ENCODE data around the gene PJVK. TPM values are rescaled to one million over a fixed set of nuclear protein-coding genes. Genes with fewer than 3 reads are reported as not detected.

PJVK gene
- total RNA-seq, 2 donors from 2014 or later: 1.5 to 2.8 TPM

- H3K27ac Mint-ChIP-seq: peak overlapping the region; percentile 84 to 97
- ATAC-seq (no peak), DNase-seq (ENCODE audit: low spot score) (no peak)
- no peaks in the 10 kb centered on the region for H3K9me3 Mint-ChIP-seq
- peak overlapping the region; percentile 86 for H3K4me3 Mint-ChIP-seq
- no peaks in the 10 kb centered on the region for H3K27me3 Mint-ChIP-seq
- peaks cover 33 to 42% of the 10 kb centered on the region in 2 donors for H3K4me1 Mint-ChIP-seq (ENCODE audit: low read depth in 2 of 2)
- H3K36me3 Mint-ChIP-seq: no peaks in the 10 kb centered on the region
Measured at GRCh38 chr2:178479758-178480226, 28.6 kb downstream of the PJVK start.

- peak; percentile 93 for DNase-seq (ENCODE audit: low spot score)
- Mint-ChIP-seq H3K4me1 (ENCODE audit: low read depth in 2 of 2) (peaks cover 35 to 49% of the 10 kb centered on the region in 2 donors), H3K27ac (peak within 1 kb of the TSS; percentile 84 to 97), H3K27me3 (no peaks in the 10 kb centered on the region), H3K36me3 (peaks cover 3% of the 10 kb centered on the region), H3K4me3 (peak within 1 kb of the TSS; percentile 86), H3K9me3 (no peaks in the 10 kb centered on the region)
- peak; percentile 88 to 93 for ATAC-seq
Measured at GRCh38 chr2:178480227-178481181, 29.3 kb downstream of the PJVK start, which contains the start of gene PLEKHA3. TSS of gene PLEKHA3 (plus strand) at chr2:178480457. CDS start at chr2:178480870, 413 bp downstream.

- Mint-ChIP-seq H3K4me3 (peak overlapping the region; percentile 86), H3K27ac (no peak overlapping the region), H3K4me1 (ENCODE audit: low read depth in 2 of 2) (peaks cover 45 to 63% of the 10 kb centered on the region in 2 donors), H3K36me3 (peaks cover 14% of the 10 kb centered on the region), H3K27me3 (no peaks in the 10 kb centered on the region), H3K9me3 (no peaks in the 10 kb centered on the region)
- no peak for ATAC-seq
- DNase-seq (ENCODE audit: low spot score): no peak
Measured at GRCh38 chr2:178482437-178482836, 31.3 kb downstream of the PJVK start.

GRCh38 chr2:178484245-178485041 lies 33.3 kb downstream of the PJVK start:
- peaks cover 39 to 60% of the 10 kb centered on the region in 2 donors for H3K4me1 Mint-ChIP-seq (ENCODE audit: low read depth in 2 of 2)

GRCh38 chr2:178485356-178485755 lies 34.2 kb downstream of the PJVK start:
- DNase-seq (ENCODE audit: low spot score) (no peak), ATAC-seq (no peak)

More at GRCh38 chr2:178484245-178485041, 33.3 kb downstream of the PJVK start:
- no peak overlapping the region for H3K4me3 Mint-ChIP-seq
- no peaks in the 10 kb centered on the region for H3K9me3 Mint-ChIP-seq
- H3K27me3 Mint-ChIP-seq: no peaks in the 10 kb centered on the region
- no peak for DNase-seq (ENCODE audit: low spot score)
- no peak overlapping the region for H3K27ac Mint-ChIP-seq
- peaks cover 22% of the 10 kb centered on the region for H3K36me3 Mint-ChIP-seq
- ATAC-seq: no peak

GRCh38 chr2:178491612-178492011 lies 40.4 kb downstream of the PJVK start:
- no peak overlapping the region for H3K4me3 Mint-ChIP-seq
- peaks cover 33% of the 10 kb centered on the region for H3K36me3 Mint-ChIP-seq
- no peaks in the 10 kb centered on the region for H3K9me3 Mint-ChIP-seq
- no peaks in the 10 kb centered on the region for H3K27me3 Mint-ChIP-seq
- ATAC-seq (no peak), DNase-seq (ENCODE audit: low spot score) (no peak)
- H3K4me1 Mint-ChIP-seq (ENCODE audit: low read depth in 2 of 2): peaks cover 18 to 23% of the 10 kb centered on the region in 2 donors
- no peak overlapping the region for H3K27ac Mint-ChIP-seq

More at GRCh38 chr2:178485356-178485755, 34.2 kb downstream of the PJVK start:
- Mint-ChIP-seq H3K4me3 (no peak overlapping the region), H3K27me3 (no peaks in the 10 kb centered on the region), H3K27ac (no peak overlapping the region), H3K9me3 (no peaks in the 10 kb centered on the region), H3K36me3 (peaks cover 27% of the 10 kb centered on the region), H3K4me1 (ENCODE audit: low read depth in 2 of 2) (peaks cover 42 to 63% of the 10 kb centered on the region in 2 donors)

GRCh38 chr2:178496049-178496448 lies 44.9 kb downstream of the PJVK start:
- Mint-ChIP-seq H3K9me3 (no peaks in the 10 kb centered on the region), H3K27ac (no peak overlapping the region), H3K4me1 (ENCODE audit: low read depth in 2 of 2) (peaks cover 0 to 5% of the 10 kb centered on the region in 2 donors), H3K4me3 (no peak overlapping the region), H3K36me3 (peaks cover 21% of the 10 kb centered on the region), H3K27me3 (no peaks in the 10 kb centered on the region)
- DNase-seq (ENCODE audit: low spot score): no peak
- ATAC-seq: no peak

- Mint-ChIP-seq H3K4me1 (ENCODE audit: low read depth in 2 of 2) (no peaks in the 10 kb centered on the region), H3K9me3 (no peaks in the 10 kb centered on the region), H3K27ac (no peak overlapping the region), H3K36me3 (peaks cover 25% of the 10 kb centered on the region), H3K27me3 (no peaks in the 10 kb centered on the region), H3K4me3 (no peak overlapping the region)
- no peak for ATAC-seq
- no peak for DNase-seq (ENCODE audit: low spot score)
Measured at GRCh38 chr2:178498137-178498536, 47.0 kb downstream of the PJVK start.

- Mint-ChIP-seq H3K27me3 (no peaks in the 10 kb centered on the region), H3K9me3 (no peaks in the 10 kb centered on the region), H3K4me1 (ENCODE audit: low read depth in 2 of 2) (no peaks in the 10 kb centered on the region), H3K4me3 (no peak overlapping the region), H3K36me3 (peaks cover 25% of the 10 kb centered on the region), H3K27ac (no peak overlapping the region)
- no peak for ATAC-seq
- DNase-seq (ENCODE audit: low spot score): no peak
Measured at GRCh38 chr2:178499640-178500039, 48.5 kb downstream of the PJVK start.

GRCh38 chr2:178502751-178503150 lies 51.6 kb downstream of the PJVK start:
- no peak overlapping the region for H3K27ac Mint-ChIP-seq
- no peak overlapping the region for H3K4me3 Mint-ChIP-seq
- no peaks in the 10 kb centered on the region for H3K9me3 Mint-ChIP-seq
- DNase-seq (ENCODE audit: low spot score) (no peak), ATAC-seq (no peak)
- peaks cover 22% of the 10 kb centered on the region for H3K36me3 Mint-ChIP-seq
- H3K27me3 Mint-ChIP-seq: no peaks in the 10 kb centered on the region
- peaks cover under 1 to 4% of the 10 kb centered on the region in 2 donors for H3K4me1 Mint-ChIP-seq (ENCODE audit: low read depth in 2 of 2)

GRCh38 chr2:178506101-178506500 lies 54.9 kb downstream of the PJVK start:
- no peaks in the 10 kb centered on the region for H3K27me3 Mint-ChIP-seq
- H3K4me1 Mint-ChIP-seq (ENCODE audit: low read depth in 2 of 2): peaks cover 5 to 12% of the 10 kb centered on the region in 2 donors
- H3K9me3 Mint-ChIP-seq: no peaks in the 10 kb centered on the region
- no peak overlapping the region for H3K27ac Mint-ChIP-seq
- ATAC-seq: no peak
- H3K36me3 Mint-ChIP-seq: peaks cover 21% of the 10 kb centered on the region
- no peak for DNase-seq (ENCODE audit: low spot score)
- no peak overlapping the region for H3K4me3 Mint-ChIP-seq

- ATAC-seq: no peak
- H3K27ac Mint-ChIP-seq: no peak overlapping the region
- H3K36me3 Mint-ChIP-seq: peaks cover 18% of the 10 kb centered on the region
Measured at GRCh38 chr2:178506524-178506923, 55.3 kb downstream of the PJVK start.

GRCh38 chr2:178506949-178507348 lies 55.8 kb downstream of the PJVK start:
- DNase-seq (ENCODE audit: low spot score) (no peak), ATAC-seq (no peak)
- Mint-ChIP-seq H3K27me3 (no peaks in the 10 kb centered on the region), H3K27ac (no peak overlapping the region), H3K36me3 (peaks cover 14% of the 10 kb centered on the region), H3K4me1 (ENCODE audit: low read depth in 2 of 2) (peaks cover 7 to 12% of the 10 kb centered on the region in 2 donors), H3K9me3 (no peaks in the 10 kb centered on the region), H3K4me3 (no peak overlapping the region)

More at GRCh38 chr2:178506524-178506923, 55.3 kb downstream of the PJVK start:
- DNase-seq (ENCODE audit: low spot score): no peak
- Mint-ChIP-seq H3K4me3 (no peak overlapping the region), H3K4me1 (ENCODE audit: low read depth in 2 of 2) (peaks cover 5 to 12% of the 10 kb centered on the region in 2 donors), H3K27me3 (no peaks in the 10 kb centered on the region), H3K9me3 (no peaks in the 10 kb centered on the region)
